HUES64 (cell line): Measurements from ENCODE around the gene HBE1. TPM values are rescaled to one million over a fixed set of nuclear protein-coding genes. Genes with fewer than 3 reads are reported as not detected.
"Not testable (repeated sequence)": the region's sequence is repeated elsewhere in the genome, so short reads cannot be mapped to it uniquely, and the experiment has no call there.

Experiments used
- H3K27ac ChIP-seq: 2 replicates; pipeline ENCODE4 v1.7.0; 2013; ENCODE audit warnings: low read depth, low read length, inconsistent platforms
- H3K27me3 ChIP-seq: 2 replicates; pipeline ENCODE4 v1.6.1; 2013; ENCODE audit warnings: mild to moderate bottlenecking, low read length; ENCODE audit not compliant: insufficient read depth
- H3K36me3 ChIP-seq: 2 replicates; pipeline ENCODE4 v1.6.1; 2013; ENCODE audit warnings: mild to moderate bottlenecking, low read length; ENCODE audit not compliant: insufficient read depth
- H3K4me1 ChIP-seq: 2 replicates; pipeline ENCODE4 v1.6.1; 2013; ENCODE audit warnings: mild to moderate bottlenecking, low read length, moderate library complexity; ENCODE audit not compliant: insufficient read depth
- H3K4me3 ChIP-seq: 2 replicates; pipeline ENCODE4 v1.5.1; 2013; ENCODE audit warnings: mild to moderate bottlenecking, low read length, moderate library complexity
- H3K9ac ChIP-seq: 2 replicates; pipeline ENCODE4 v1.6.1; 2013; ENCODE audit warnings: mild to moderate bottlenecking, low read depth, low read length
- H3K9me3 ChIP-seq: 2 replicates; pipeline ENCODE4 v1.6.1; 2013; ENCODE audit warnings: low read depth, low read length; ENCODE audit not compliant: insufficient read depth
- WGBS: fragments of 150-250, 120-280 bp; methylation state at CpG from one replicate; pipeline ENCODE4 v1.1.7; 2013; ENCODE audit warnings: missing lambda C conversion rate; 5-methylcytosine and 5-hydroxymethylcytosine counted together
- polyA plus RNA-seq, 2 experiments: library from polyadenylated mRNA; stranded (reverse); fragments of 50-300 nt; gene quantifications; one replicate each; pipeline ENCODE4 v1.2.3, GENCODE V29; 2013

Gene HBE1
- polyA plus RNA-seq (2013, experiment 1 of 2), result 0.80 TPM
- polyA plus RNA-seq (2013, experiment 2 of 2), result 1.3 TPM

GRCh38 chr11:5269715-5270147 is at the start of gene HBE1:
TSS of gene HBE1 (minus strand) at chr11:5269945. CDS start at chr11:5269890, 55 bp downstream.
- no peak within 1 kb of the TSS for H3K9ac ChIP-seq
- 94% methylated on average over 4 of the region's 4 CpGs for WGBS

GRCh38 chr11:5317292-5317691 is 47.5 kb upstream of the HBE1 start:
- no peak overlapping the region for H3K9ac ChIP-seq
- H3K36me3 ChIP-seq, result no peaks in the 10 kb centered on the region
- no peak overlapping the region for H3K27ac ChIP-seq
- no peaks in the 10 kb centered on the region for H3K27me3 ChIP-seq
- H3K4me1 ChIP-seq, result no peaks in the 10 kb centered on the region
- no peak overlapping the region for H3K4me3 ChIP-seq
- 94% methylated on average over 4 of the region's 5 CpGs for WGBS
- H3K9me3 ChIP-seq, result no peaks in the 10 kb centered on the region

More at GRCh38 chr11:5269715-5270147, at the start of gene HBE1:
- H3K4me3 ChIP-seq, result no peak within 1 kb of the TSS
- H3K36me3 ChIP-seq, result no peaks in the 10 kb centered on the region
- H3K4me1 ChIP-seq, result no peaks in the 10 kb centered on the region
- no peaks in the 10 kb centered on the region for H3K9me3 ChIP-seq
- H3K27me3 ChIP-seq, result no peaks in the 10 kb centered on the region
- no peak within 1 kb of the TSS for H3K27ac ChIP-seq

- not testable (repeated sequence) for H3K27ac ChIP-seq, H3K36me3 ChIP-seq, H3K9me3 ChIP-seq, H3K27me3 ChIP-seq, H3K4me1 ChIP-seq, H3K4me3 ChIP-seq, H3K9ac ChIP-seq
- WGBS, result 78% methylated on average over 2 of the region's 3 CpGs
Measured at GRCh38 chr11:5313326-5314023, 43.7 kb upstream of the HBE1 start.

GRCh38 chr11:5310423-5310822 is 40.7 kb upstream of the HBE1 start:
- WGBS, result no CpG with 5 or more reads among the region's 1 CpG
- Histone ChIP-seq H3K9ac (no peak overlapping the region), H3K36me3 (no peaks in the 10 kb centered on the region), H3K4me3 (no peak overlapping the region), H3K4me1 (no peaks in the 10 kb centered on the region), H3K27me3 (no peaks in the 10 kb centered on the region), H3K9me3 (no peaks in the 10 kb centered on the region), H3K27ac (no peak overlapping the region)

GRCh38 chr11:5307256-5308019 is 37.7 kb upstream of the HBE1 start:
- WGBS, result 92% methylated on average over 2 of the region's 2 CpGs
- Histone ChIP-seq H3K9ac (no peak overlapping the region), H3K9me3 (no peaks in the 10 kb centered on the region), H3K4me1 (no peaks in the 10 kb centered on the region), H3K36me3 (no peaks in the 10 kb centered on the region), H3K27ac (no peak overlapping the region), H3K4me3 (no peak overlapping the region), H3K27me3 (no peaks in the 10 kb centered on the region)

- H3K9ac ChIP-seq, result no peak overlapping the region
- no peak overlapping the region for H3K27ac ChIP-seq
- H3K27me3 ChIP-seq, result no peaks in the 10 kb centered on the region
- WGBS, result 100% methylated on average over 1 of the region's 1 CpG
- H3K9me3 ChIP-seq, result no peaks in the 10 kb centered on the region
- H3K36me3 ChIP-seq, result no peaks in the 10 kb centered on the region
- H3K4me1 ChIP-seq, result no peaks in the 10 kb centered on the region
- no peak overlapping the region for H3K4me3 ChIP-seq
Measured at GRCh38 chr11:5304046-5304445, 34.3 kb upstream of the HBE1 start.

- Histone ChIP-seq H3K27me3 (no peaks in the 10 kb centered on the region), H3K9ac (no peak overlapping the region), H3K4me3 (no peak overlapping the region), H3K27ac (no peak overlapping the region), H3K9me3 (no peaks in the 10 kb centered on the region), H3K4me1 (no peaks in the 10 kb centered on the region), H3K36me3 (no peaks in the 10 kb centered on the region)
- 93% methylated on average over 4 of the region's 5 CpGs for WGBS
Measured at GRCh38 chr11:5303626-5304025, 33.9 kb upstream of the HBE1 start.

- Histone ChIP-seq H3K4me1 (no peaks in the 10 kb centered on the region), H3K36me3 (no peaks in the 10 kb centered on the region), H3K9me3 (no peaks in the 10 kb centered on the region), H3K27me3 (no peaks in the 10 kb centered on the region), H3K9ac (no peak within 1 kb of the TSS), H3K27ac (no peak within 1 kb of the TSS), H3K4me3 (no peak within 1 kb of the TSS)
- 95% methylated on average over 2 of the region's 2 CpGs for WGBS
Measured at GRCh38 chr11:5301846-5302245, 32.1 kb upstream of the HBE1 start, which contains the start of gene OR51B4. TSS of gene OR51B4 (minus strand) at chr11:5301946. CDS start at chr11:5301946, 0 bp downstream.

- 93% methylated on average over 3 of the region's 3 CpGs for WGBS
Measured at GRCh38 chr11:5300251-5300650, 30.5 kb upstream of the HBE1 start.

GRCh38 chr11:5298451-5298850 is 28.7 kb upstream of the HBE1 start:
- H3K36me3 ChIP-seq, result no peaks in the 10 kb centered on the region
- H3K27me3 ChIP-seq, result no peaks in the 10 kb centered on the region
- no peak overlapping the region for H3K9ac ChIP-seq
- WGBS, result 91% methylated on average over 1 of the region's 1 CpG
- H3K4me3 ChIP-seq, result no peak overlapping the region
- no peak overlapping the region for H3K27ac ChIP-seq
- no peaks in the 10 kb centered on the region for H3K4me1 ChIP-seq
- H3K9me3 ChIP-seq, result no peaks in the 10 kb centered on the region

More at GRCh38 chr11:5300251-5300650, 30.5 kb upstream of the HBE1 start:
- H3K27me3 ChIP-seq, result no peaks in the 10 kb centered on the region
- H3K36me3 ChIP-seq, result no peaks in the 10 kb centered on the region
- no peaks in the 10 kb centered on the region for H3K4me1 ChIP-seq
- H3K27ac ChIP-seq, result no peak overlapping the region
- H3K4me3 ChIP-seq, result no peak overlapping the region
- H3K9me3 ChIP-seq, result no peaks in the 10 kb centered on the region
- no peak overlapping the region for H3K9ac ChIP-seq

GRCh38 chr11:5297721-5298323 is 28.1 kb upstream of the HBE1 start:
- Histone ChIP-seq H3K27me3 (no peaks in the 10 kb centered on the region), H3K9me3 (no peaks in the 10 kb centered on the region), H3K9ac (no peak overlapping the region), H3K36me3 (no peaks in the 10 kb centered on the region), H3K4me1 (no peaks in the 10 kb centered on the region), H3K4me3 (no peak overlapping the region), H3K27ac (no peak overlapping the region)
- 86% methylated on average over 3 of the region's 4 CpGs for WGBS
